IMR-90 (cell line): ENCODE results near the gene PDZRN3. TPM values are rescaled to one million over a fixed set of nuclear protein-coding genes. Genes with fewer than 3 reads are reported as not detected.

Experiments
- ATAC-seq: fragments of 200-7000 bp; cut with Tn5 transposase; 2 replicates; pipeline ENCODE4 v1.9.1; 2020; ENCODE audit warnings: low read depth, mild to moderate bottlenecking, moderate library complexity
- BruUV-seq: library from RNA; stranded (reverse); fragments of 400-500 nt; replicated peaks from 2 replicates; lab custom pipeline; 2021; lab: Mats Ljungman, UMichigan
- CTCF ChIA-PET: fragments of 300-600 bp; formaldehyde crosslinking; extraction: SDS; loops from one replicate; lab custom pipeline; 2021; ENCODE audit warnings: antibody characterized with exemption; lab: Yijun Ruan, JAX
- POLR2A ChIA-PET: fragments of 300-600 bp; sonication (Branson Sonifier 250); formaldehyde crosslinking; loops from one replicate; lab custom pipeline; 2022; ENCODE audit warnings: antibody characterized with exemption; ENCODE audit not compliant: unreplicated experiment; lab: Charles Lee
- DNase-seq: peaks from one replicate; pipeline ENCODE4 v3.0.0; 2013
- H2AFZ ChIP-seq: replicated peaks from 2 replicates; pipeline ENCODE3; 2013; ENCODE audit warnings: low read length, mild to moderate bottlenecking; ENCODE audit not compliant: poor library complexity
- H2AK5ac ChIP-seq: 2 replicates; pipeline ENCODE4 v1.6.1; 2013; ENCODE audit warnings: low read depth, low read length, inconsistent platforms
- H2AK9ac ChIP-seq: replicated peaks from 2 replicates; pipeline ENCODE3; 2013; ENCODE audit warnings: mild to moderate bottlenecking, low read depth, low read length, moderate library complexity; ENCODE audit not compliant: poor library complexity
- H2BK120ac ChIP-seq: 2 replicates; pipeline ENCODE4 v1.6.1; 2013; ENCODE audit warnings: low read depth, low read length, inconsistent platforms
- H2BK15ac ChIP-seq: 3 replicates; pipeline ENCODE4 v1.6.1; 2013; ENCODE audit warnings: low read depth, low read length, inconsistent platforms
- H2BK20ac ChIP-seq: 2 replicates; pipeline ENCODE4 v1.6.1; 2013; ENCODE audit warnings: low read depth, mild to moderate bottlenecking, inconsistent platforms, low read length, moderate library complexity
- H2BK5ac ChIP-seq: 2 replicates; pipeline ENCODE4 v1.6.1; 2013; ENCODE audit warnings: mild to moderate bottlenecking, low read depth, low read length, inconsistent platforms; ENCODE audit not compliant: poor library complexity, severe bottlenecking
- H3K14ac ChIP-seq: replicated peaks from 2 replicates; pipeline ENCODE4 v1.6.1; 2013; ENCODE audit warnings: low read depth, low read length, inconsistent platforms
- H3K18ac ChIP-seq: 2 replicates; pipeline ENCODE4 v1.6.1; 2013; ENCODE audit warnings: low read depth, low read length, control low read depth
- H3K23ac ChIP-seq: 2 replicates; pipeline ENCODE4 v1.6.1; 2013; ENCODE audit warnings: low read depth, low read length, inconsistent platforms
- H3K27ac ChIP-seq: 2 replicates; pipeline ENCODE4 v1.5.1; 2013; ENCODE audit warnings: mild to moderate bottlenecking, control low read depth, low read length; ENCODE audit not compliant: insufficient read depth
- H3K27me3 ChIP-seq: 2 replicates; pipeline ENCODE4 v1.6.1; 2013; ENCODE audit warnings: low read length; ENCODE audit not compliant: control insufficient read depth, insufficient read depth
- H3K36me3 ChIP-seq: 2 replicates; pipeline ENCODE4 v1.6.1; 2013; ENCODE audit warnings: low read length, mixed read lengths; ENCODE audit not compliant: control insufficient read depth, insufficient read depth
- H3K4ac ChIP-seq: 2 replicates; pipeline ENCODE4 v1.6.1; 2013; ENCODE audit warnings: low read depth, low read length, inconsistent platforms
- H3K4me1 ChIP-seq: 2 replicates; pipeline ENCODE4 v1.6.1; 2013; ENCODE audit warnings: low read length, mixed read lengths; ENCODE audit not compliant: control insufficient read depth, insufficient read depth
- H3K4me2 ChIP-seq: 2 replicates; pipeline ENCODE4 v1.6.1; 2013; ENCODE audit warnings: low read depth, mild to moderate bottlenecking, control low read depth, low read length, moderate library complexity
- H3K4me3 ChIP-seq: 2 replicates; pipeline ENCODE4 v1.5.1; 2013; ENCODE audit warnings: low read depth, mild to moderate bottlenecking, control low read depth, low read length, moderate library complexity; ENCODE audit not compliant: insufficient read depth
- H3K56ac ChIP-seq: 2 replicates; pipeline ENCODE4 v1.6.1; 2013; ENCODE audit warnings: low read length, inconsistent platforms; ENCODE audit not compliant: insufficient read depth; ENCODE audit errors: extremely low read depth
- H3K79me1 ChIP-seq, 2 experiments: 2 replicates each; pipeline ENCODE4 v1.6.1; 2013; ENCODE audit warnings: low read length in 2 of 2, inconsistent platforms in 1 of 2, low read depth in 1 of 2
- H3K9ac ChIP-seq: 2 replicates; pipeline ENCODE4 v1.6.1; 2013; ENCODE audit warnings: low read depth, low read length, control low read depth
- H3K9me1 ChIP-seq: 2 replicates; pipeline ENCODE4 v1.6.1; 2013; ENCODE audit warnings: low read length, inconsistent platforms; ENCODE audit not compliant: insufficient read depth
- H3K9me3 ChIP-seq: 2 replicates; pipeline ENCODE4 v1.6.1; 2013; ENCODE audit warnings: low read length; ENCODE audit not compliant: control insufficient read depth, insufficient read depth
- H4K20me1 ChIP-seq: 2 replicates; pipeline ENCODE4 v1.6.1; 2013; ENCODE audit warnings: low read length, inconsistent platforms; ENCODE audit not compliant: insufficient read depth
- H4K5ac ChIP-seq: 2 replicates; pipeline ENCODE4 v1.6.1; 2013; ENCODE audit warnings: mild to moderate bottlenecking, low read depth, low read length, control low read depth
- H4K8ac ChIP-seq, 2 experiments: 2 replicates each; pipeline ENCODE4 v1.6.1; 2013; ENCODE audit warnings: low read depth in 2 of 2, low read length in 2 of 2, control low read depth in 1 of 2, inconsistent platforms in 1 of 2
- H4K91ac ChIP-seq: 2 replicates; pipeline ENCODE4 v1.6.1; 2013; ENCODE audit warnings: low read depth, low read length, inconsistent platforms; ENCODE audit not compliant: insufficient read depth
- CTCF ChIP-seq: conservative IDR thresholded peaks from 2 replicates; pipeline ENCODE4 v1.5.1; 2012; ENCODE audit warnings: mild to moderate bottlenecking, low read depth, low read length, improper control_type of control experiment
- RFX5 ChIP-seq: IDR thresholded peaks from 2 replicates; pipeline ENCODE4 v1.8.0; 2012; ENCODE audit warnings: low read depth, mild to moderate bottlenecking, low read length, moderate library complexity
- SMC3 ChIP-seq: fragments of 150-350 bp; IDR thresholded peaks from 2 replicates; pipeline ENCODE4 v1.6.1; 2016; ENCODE audit warnings: low read depth, mild to moderate bottlenecking, antibody characterized with exemption, low read length, moderate library complexity
- WGBS, 2 experiments: methylation state at CpG; one replicate each; pipeline versions ENCODE4 v1.1.5 to v1.1.7; 2013; ENCODE audit warnings: missing lambda C conversion rate in 2 of 2; ENCODE audit not compliant: insufficient read length in 1 of 2; ENCODE audit errors: extremely low coverage in 2 of 2; 5-methylcytosine and 5-hydroxymethylcytosine counted together
- dilution Hi-C: fragments of 300-500 bp; cut with HindIII; formaldehyde crosslinking; loops from one replicate; pipeline ENCODE4 v1.14.3; 2018; ENCODE audit warnings: low sequenced_read_pairs; ENCODE audit not compliant: unreplicated experiment
- in situ Hi-C: fragments of 300-500 bp; cut with MboI; formaldehyde crosslinking; loops from 3 replicates; pipeline ENCODE4 v1.14.3; 2019; ENCODE audit warnings: low sequenced_read_pairs, inconsistent platforms, mixed read lengths
- intact Hi-C: fragments of 100-400 bp; cut with micrococcal nuclease; formaldehyde crosslinking; loops from 2 replicates; pipeline ENCODE4 v1.10.0; 2022
- polyA plus RNA-seq, 3 experiments: library from polyadenylated mRNA; depleted of rRNA; stranded (reverse); fragments of >200 nt; gene quantifications; 2 replicates each; pipeline ENCODE4 v1.2.3, GENCODE V29; 2012; ENCODE audit warnings: low replicate concordance in 1 of 3
- total RNA-seq: library from RNA; depleted of rRNA; stranded (reverse); fragments of >200 nt; gene quantifications from 2 replicates; pipeline ENCODE4 v1.2.3, GENCODE V29; 2012

The PDZRN3 gene
- total and polyA plus RNA-seq, 2 of the 4 experiments (the other 2 are of a cell fraction), result 9.4 to 17.0 TPM

- ATAC-seq, result peak; percentile 29
- H3K4me2 ChIP-seq, result peak overlapping the region; percentile 33; the same call in 1 of the 2 replicates
Measured at GRCh38 chr3:73571238-73571794, 53.4 kb downstream of the PDZRN3 start.

More at GRCh38 chr3:73571238-73571794, 53.4 kb downstream of the PDZRN3 start:
- dilution Hi-C loops (no loop called here), intact Hi-C loops (no loop called here), in situ Hi-C loops (no loop called here)
- POLR2A ChIA-PET, result no interaction called here
- Histone ChIP-seq H2AK5ac (no peak overlapping the region), H2BK5ac (no peak overlapping the region), H3K14ac (no peak overlapping the region), H2AK9ac (no peak overlapping the region), H3K4ac (no peak overlapping the region), H3K9me3 (no peaks in the 10 kb centered on the region), H3K79me1 (peaks cover 11 to 13% of the 10 kb centered on the region in 2 experiments; a peak in 3 of 4 replicates), H2AFZ (peak overlapping the region; percentile 29), H3K27ac (no peak overlapping the region), H3K4me1 (peaks cover 5% of the 10 kb centered on the region), H3K9me1 (peaks cover 3% of the 10 kb centered on the region; the same call in 1 of the 2 replicates), H2BK120ac (no peak overlapping the region), H4K8ac (no peak overlapping the region), H3K56ac (no peak overlapping the region), H4K5ac (no peak overlapping the region), H3K4me3 (no peak overlapping the region), H3K27me3 (no peaks in the 10 kb centered on the region; the same call in 1 of the 2 replicates), H2BK20ac (no peak overlapping the region), H3K9ac (no peak overlapping the region), H3K18ac (no peak overlapping the region), H3K36me3 (no peaks in the 10 kb centered on the region; the same call in 1 of the 2 replicates), H4K91ac (no peak overlapping the region), H4K20me1 (0 out of 2 replicates have a peak, but pooled peaks cover 4% of the 10 kb centered on the region), H3K23ac (0 out of 2 replicates have a peak overlapping the region, but pooled peaks have one; percentile 19), H2BK15ac (no peak overlapping the region)
- DNase-seq, result no peak
- TF ChIP-seq RFX5, result no peak
- no peak for TF ChIP-seq CTCF
- no peak for TF ChIP-seq SMC3
- BruUV-seq, result no TSS peak
- no CpG with 5 or more reads among the region's 10 CpGs for WGBS, 2 experiments
- CTCF ChIA-PET, result interaction anchor here (0.6 to 0.7 kb wide), 2 partner anchors 110 to 138 kb away, joined by 3 to 5 read pairs; no protein-coding TSS in a partner anchor
